ENCODE results near the gene NR5A2.

Gene NR5A2

GRCh38 chr1:200150721-200151120 lies 123.2 kb downstream of the NR5A2 start:
- Histone ChIP-seq H3K4me3 (ENCODE audit: low read depth in 1 of 2, low read length in 2 of 2) (no peak overlapping the region), H3K27me3 (ENCODE audit: control insufficient read depth in 1 of 2, insufficient read depth in 2 of 2, low read length in 2 of 2) (no peaks in the 10 kb centered on the region), H3K27ac (ENCODE audit: low read depth, low read length) (no peak overlapping the region), H3K9me3 (ENCODE audit: control insufficient read depth in 1 of 2, low read length in 2 of 2) (no peaks in the 10 kb centered on the region), H3K9ac (ENCODE audit: low read depth in 1 of 2, low read length in 2 of 2) (no peak overlapping the region), H3K4me1 (ENCODE audit: control insufficient read depth in 1 of 2, insufficient read depth in 2 of 2, low read length in 2 of 2) (peaks cover 18 to 32% of the 10 kb centered on the region in 2 donors), H3K36me3 (ENCODE audit: control insufficient read depth in 1 of 2, insufficient read depth in 2 of 2, low read length in 2 of 2) (peaks cover 5 to 21% of the 10 kb centered on the region in 2 donors)

DNA sequence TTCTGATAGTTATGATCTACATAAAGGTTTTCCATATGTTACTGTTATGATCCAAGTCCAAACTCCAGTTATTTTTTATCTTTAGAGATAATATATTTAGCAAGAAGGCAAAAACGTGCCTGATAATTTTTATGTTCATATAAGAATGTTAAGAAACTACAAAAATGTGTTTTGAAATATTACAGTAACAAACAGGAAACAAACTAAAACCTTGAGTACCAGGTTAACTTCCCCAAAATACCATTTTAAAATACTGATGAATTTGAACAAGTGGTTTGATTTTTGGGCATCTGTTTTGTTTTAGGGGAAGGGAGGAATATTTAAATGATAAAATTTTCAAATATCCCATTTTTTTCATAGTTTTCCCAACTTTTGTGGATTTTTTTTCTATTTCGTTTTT lies 124.8 kb downstream of the NR5A2 start:
- Histone ChIP-seq H3K9ac (ENCODE audit: low read depth in 1 of 2, low read length in 2 of 2) (no peak overlapping the region), H3K27me3 (ENCODE audit: control insufficient read depth in 1 of 2, insufficient read depth in 2 of 2, low read length in 2 of 2) (no peaks in the 10 kb centered on the region), H3K36me3 (ENCODE audit: control insufficient read depth in 1 of 2, insufficient read depth in 2 of 2, low read length in 2 of 2) (peaks cover 5 to 17% of the 10 kb centered on the region in 2 donors), H3K4me1 (ENCODE audit: control insufficient read depth in 1 of 2, insufficient read depth in 2 of 2, low read length in 2 of 2) (peaks cover 18 to 32% of the 10 kb centered on the region in 2 donors), H3K27ac (ENCODE audit: low read depth, low read length) (no peak overlapping the region), H3K4me3 (ENCODE audit: low read depth in 1 of 2, low read length in 2 of 2) (no peak overlapping the region), H3K9me3 (ENCODE audit: control insufficient read depth in 1 of 2, low read length in 2 of 2) (no peaks in the 10 kb centered on the region)

GRCh38 chr1:200153277-200154055 lies 126.0 kb downstream of the NR5A2 start:
- Histone ChIP-seq H3K36me3 (ENCODE audit: control insufficient read depth in 1 of 2, insufficient read depth in 2 of 2, low read length in 2 of 2) (peaks cover 5 to 9% of the 10 kb centered on the region in 2 donors), H3K4me3 (ENCODE audit: low read depth in 1 of 2, low read length in 2 of 2) (no peak overlapping the region), H3K27me3 (ENCODE audit: control insufficient read depth in 1 of 2, insufficient read depth in 2 of 2, low read length in 2 of 2) (no peaks in the 10 kb centered on the region), H3K9me3 (ENCODE audit: control insufficient read depth in 1 of 2, low read length in 2 of 2) (no peaks in the 10 kb centered on the region), H3K27ac (ENCODE audit: low read depth, low read length) (no peak overlapping the region), H3K4me1 (ENCODE audit: control insufficient read depth in 1 of 2, insufficient read depth in 2 of 2, low read length in 2 of 2) (peaks cover 18 to 32% of the 10 kb centered on the region in 2 donors), H3K9ac (ENCODE audit: low read depth in 1 of 2, low read length in 2 of 2) (no peak overlapping the region)

DNA sequence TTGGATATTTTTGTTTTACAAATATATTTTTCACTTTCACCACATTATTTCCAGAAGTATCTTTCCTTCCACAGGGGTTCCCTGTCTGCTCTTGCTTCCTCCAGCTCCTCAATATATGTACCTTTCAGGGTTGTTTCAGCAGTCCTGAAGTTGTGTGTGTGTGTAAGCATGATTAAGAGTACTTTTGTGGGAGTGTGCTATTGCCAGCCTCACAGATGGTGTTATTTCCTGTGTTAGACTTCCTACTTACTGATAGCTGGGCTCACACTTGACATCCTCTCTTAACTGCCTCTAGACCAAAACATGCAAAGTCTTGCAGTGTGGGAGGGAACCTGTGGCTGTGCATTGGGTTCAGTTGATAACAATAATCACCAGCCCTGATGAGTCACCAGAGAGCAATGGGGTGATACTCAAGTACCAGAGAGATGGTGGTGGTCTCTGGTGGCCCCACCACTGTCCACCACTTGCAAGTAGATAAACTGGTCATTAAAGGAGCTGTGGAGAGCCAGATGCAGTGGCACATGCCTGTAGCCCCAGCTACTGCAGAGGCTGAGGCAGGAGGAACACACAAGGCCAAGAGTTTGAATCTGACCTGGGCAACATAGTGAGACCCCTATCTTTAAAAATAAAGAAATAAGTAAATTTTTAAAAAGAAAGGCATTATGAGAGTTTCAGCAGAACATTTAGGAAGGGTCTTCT lies 126.7 kb downstream of the NR5A2 start:
- H3K36me3 ChIP-seq (ENCODE audit: control insufficient read depth in 1 of 2, insufficient read depth in 2 of 2, low read length in 2 of 2): peaks cover 3 to 6% of the 10 kb centered on the region in 2 donors
- H3K9me3 ChIP-seq (ENCODE audit: control insufficient read depth in 1 of 2, low read length in 2 of 2): no peaks in the 10 kb centered on the region
- no peak overlapping the region for H3K4me3 ChIP-seq (ENCODE audit: low read depth in 1 of 2, low read length in 2 of 2)
- H3K27me3 ChIP-seq (ENCODE audit: control insufficient read depth in 1 of 2, insufficient read depth in 2 of 2, low read length in 2 of 2): no peaks in the 10 kb centered on the region
- no peak overlapping the region for H3K27ac ChIP-seq (ENCODE audit: low read depth, low read length)
- peaks cover 18 to 32% of the 10 kb centered on the region in 2 donors for H3K4me1 ChIP-seq (ENCODE audit: control insufficient read depth in 1 of 2, insufficient read depth in 2 of 2, low read length in 2 of 2)
- no peak overlapping the region for H3K9ac ChIP-seq (ENCODE audit: low read depth in 1 of 2, low read length in 2 of 2)

DNA sequence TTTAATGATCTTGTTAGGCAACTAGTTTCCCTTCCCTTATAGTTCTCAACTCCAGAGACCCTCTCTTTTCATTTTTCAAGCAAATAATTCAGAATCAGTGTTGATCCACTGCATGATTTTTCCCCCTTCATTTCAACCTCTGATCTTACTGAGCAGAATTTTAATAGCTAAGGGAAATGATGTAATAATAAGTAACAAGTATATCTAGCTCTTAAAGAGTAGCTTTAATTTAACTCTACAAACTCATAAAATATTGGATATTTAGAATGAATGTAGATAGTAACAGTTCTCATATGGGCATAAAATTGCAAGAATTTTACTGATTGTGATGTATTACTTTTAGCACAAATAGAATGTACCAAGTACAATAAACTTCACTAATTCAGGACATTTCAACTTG lies 130.2 kb downstream of the NR5A2 start:
- no peak overlapping the region for H3K4me3 ChIP-seq (ENCODE audit: low read depth in 1 of 2, low read length in 2 of 2)

GRCh38 chr1:200161801-200162200 lies 134.3 kb downstream of the NR5A2 start:
- H3K27me3 ChIP-seq (ENCODE audit: control insufficient read depth in 1 of 2, insufficient read depth in 2 of 2, low read length in 2 of 2): no peaks in the 10 kb centered on the region
- H3K9ac ChIP-seq (ENCODE audit: low read depth in 1 of 2, low read length in 2 of 2): no peak overlapping the region
- peaks cover 0 to 5% of the 10 kb centered on the region in 2 donors for H3K36me3 ChIP-seq (ENCODE audit: control insufficient read depth in 1 of 2, insufficient read depth in 2 of 2, low read length in 2 of 2)
- H3K27ac ChIP-seq (ENCODE audit: low read depth, low read length): no peak overlapping the region
- no peak overlapping the region for H3K4me3 ChIP-seq (ENCODE audit: low read depth in 1 of 2, low read length in 2 of 2)
- H3K4me1 ChIP-seq (ENCODE audit: control insufficient read depth in 1 of 2, insufficient read depth in 2 of 2, low read length in 2 of 2): peaks cover 13 to 17% of the 10 kb centered on the region in 2 donors
- H3K9me3 ChIP-seq (ENCODE audit: control insufficient read depth in 1 of 2, low read length in 2 of 2): no peaks in the 10 kb centered on the region

More for the DNA sequence above, 130.2 kb downstream of the NR5A2 start:
- Histone ChIP-seq H3K9me3 (ENCODE audit: control insufficient read depth in 1 of 2, low read length in 2 of 2) (no peaks in the 10 kb centered on the region), H3K27me3 (ENCODE audit: control insufficient read depth in 1 of 2, insufficient read depth in 2 of 2, low read length in 2 of 2) (no peaks in the 10 kb centered on the region), H3K9ac (ENCODE audit: low read depth in 1 of 2, low read length in 2 of 2) (no peak overlapping the region), H3K4me1 (ENCODE audit: control insufficient read depth in 1 of 2, insufficient read depth in 2 of 2, low read length in 2 of 2) (peaks cover 21 to 27% of the 10 kb centered on the region in 2 donors), H3K27ac (ENCODE audit: low read depth, low read length) (no peak overlapping the region), H3K36me3 (ENCODE audit: control insufficient read depth in 1 of 2, insufficient read depth in 2 of 2, low read length in 2 of 2) (no peaks in the 10 kb centered on the region)

DNA sequence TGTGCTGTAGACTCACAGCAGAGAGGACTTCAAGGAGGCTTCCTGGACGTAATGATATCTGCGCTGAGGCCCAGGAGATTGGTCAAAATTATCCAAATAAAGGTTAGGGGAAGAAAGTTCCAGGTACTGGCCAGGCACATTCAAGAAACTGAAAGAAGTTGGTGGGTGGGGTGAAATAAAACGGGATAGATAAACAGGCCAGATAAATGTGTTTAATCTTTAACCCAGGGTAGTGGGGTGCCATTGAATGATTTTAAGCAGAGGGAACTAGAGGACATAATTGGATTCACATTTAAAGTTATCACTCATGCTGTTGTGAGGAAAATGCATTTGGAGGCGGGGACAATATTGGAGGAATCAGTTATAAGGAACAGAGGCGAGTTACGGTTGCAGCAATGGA lies 134.7 kb downstream of the NR5A2 start:
- H3K27me3 ChIP-seq (ENCODE audit: control insufficient read depth in 1 of 2, insufficient read depth in 2 of 2, low read length in 2 of 2): no peaks in the 10 kb centered on the region
- H3K4me3 ChIP-seq (ENCODE audit: low read depth in 1 of 2, low read length in 2 of 2): no peak overlapping the region
- H3K27ac ChIP-seq (ENCODE audit: low read depth, low read length): no peak overlapping the region
- H3K36me3 ChIP-seq (ENCODE audit: control insufficient read depth in 1 of 2, insufficient read depth in 2 of 2, low read length in 2 of 2): peaks cover 0 to 8% of the 10 kb centered on the region in 2 donors
- no peaks in the 10 kb centered on the region for H3K9me3 ChIP-seq (ENCODE audit: control insufficient read depth in 1 of 2, low read length in 2 of 2)
- peaks cover 13 to 17% of the 10 kb centered on the region in 2 donors for H3K4me1 ChIP-seq (ENCODE audit: control insufficient read depth in 1 of 2, insufficient read depth in 2 of 2, low read length in 2 of 2)
- H3K9ac ChIP-seq (ENCODE audit: low read depth in 1 of 2, low read length in 2 of 2): no peak overlapping the region

DNA sequence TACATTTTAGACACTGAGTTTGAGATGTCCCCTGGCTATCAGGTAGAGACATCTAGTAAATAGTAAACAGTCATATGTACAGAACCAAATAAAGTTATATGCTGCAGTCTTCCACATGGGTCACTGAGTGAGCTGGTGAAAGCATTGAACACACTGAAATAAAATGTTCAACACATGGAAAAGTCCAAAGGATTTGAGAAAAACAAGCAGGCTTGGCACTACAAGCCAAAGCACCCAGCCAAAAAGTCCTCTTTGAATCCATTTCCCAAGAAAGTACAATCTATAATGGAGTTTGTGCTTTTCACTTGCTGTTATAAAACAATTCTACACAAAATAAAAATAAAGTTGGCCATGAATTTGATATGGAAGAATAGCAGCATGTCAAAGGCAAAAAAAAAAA lies 135.4 kb downstream of the NR5A2 start:
- peaks cover 0 to 13% of the 10 kb centered on the region in 2 donors for H3K36me3 ChIP-seq (ENCODE audit: control insufficient read depth in 1 of 2, insufficient read depth in 2 of 2, low read length in 2 of 2)
- no peaks in the 10 kb centered on the region for H3K27me3 ChIP-seq (ENCODE audit: control insufficient read depth in 1 of 2, insufficient read depth in 2 of 2, low read length in 2 of 2)
- H3K4me1 ChIP-seq (ENCODE audit: control insufficient read depth in 1 of 2, insufficient read depth in 2 of 2, low read length in 2 of 2): peaks cover 13 to 17% of the 10 kb centered on the region in 2 donors
- H3K9me3 ChIP-seq (ENCODE audit: control insufficient read depth in 1 of 2, low read length in 2 of 2): no peaks in the 10 kb centered on the region
- no peak overlapping the region for H3K4me3 ChIP-seq (ENCODE audit: low read depth in 1 of 2, low read length in 2 of 2)
- H3K9ac ChIP-seq (ENCODE audit: low read depth in 1 of 2, low read length in 2 of 2): no peak overlapping the region
- no peak overlapping the region for H3K27ac ChIP-seq (ENCODE audit: low read depth, low read length)

- Histone ChIP-seq H3K4me3 (ENCODE audit: low read depth in 1 of 2, low read length in 2 of 2) (no peak overlapping the region), H3K9me3 (ENCODE audit: control insufficient read depth in 1 of 2, low read length in 2 of 2) (no peaks in the 10 kb centered on the region), H3K4me1 (ENCODE audit: control insufficient read depth in 1 of 2, insufficient read depth in 2 of 2, low read length in 2 of 2) (peaks cover 13 to 21% of the 10 kb centered on the region in 2 donors), H3K36me3 (ENCODE audit: control insufficient read depth in 1 of 2, insufficient read depth in 2 of 2, low read length in 2 of 2) (peaks cover 0 to 13% of the 10 kb centered on the region in 2 donors), H3K27me3 (ENCODE audit: control insufficient read depth in 1 of 2, insufficient read depth in 2 of 2, low read length in 2 of 2) (no peaks in the 10 kb centered on the region), H3K27ac (ENCODE audit: low read depth, low read length) (no peak overlapping the region), H3K9ac (ENCODE audit: low read depth in 1 of 2, low read length in 2 of 2) (no peak overlapping the region)
These were observed 136.4 kb downstream of the NR5A2 start for GRCh38 chr1:200163911-200164310.

- Histone ChIP-seq H3K36me3 (ENCODE audit: control insufficient read depth in 1 of 2, insufficient read depth in 2 of 2, low read length in 2 of 2) (peaks cover 0 to 18% of the 10 kb centered on the region in 2 donors), H3K27me3 (ENCODE audit: control insufficient read depth in 1 of 2, insufficient read depth in 2 of 2, low read length in 2 of 2) (no peaks in the 10 kb centered on the region), H3K9ac (ENCODE audit: low read depth in 1 of 2, low read length in 2 of 2) (no peak overlapping the region), H3K9me3 (ENCODE audit: control insufficient read depth in 1 of 2, low read length in 2 of 2) (no peaks in the 10 kb centered on the region), H3K27ac (ENCODE audit: low read depth, low read length) (no peak overlapping the region), H3K4me1 (ENCODE audit: control insufficient read depth in 1 of 2, insufficient read depth in 2 of 2, low read length in 2 of 2) (peaks cover 13 to 21% of the 10 kb centered on the region in 2 donors), H3K4me3 (ENCODE audit: low read depth in 1 of 2, low read length in 2 of 2) (no peak overlapping the region)
These were observed 138.1 kb downstream of the NR5A2 start for GRCh38 chr1:200165493-200166220.

Data from duodenal mucosa (tissue), 2 donors.